ENCODE data around the gene MAJIN. TPM values are rescaled to one million over a fixed set of nuclear protein-coding genes. Genes with fewer than 3 reads are reported as not detected.
A peak's percentile ranks its signal among the peaks of the same experiment; 100 is the strongest.

Gene MAJIN
- total RNA-seq, 3 donors from 2014 or later: not detected

DNA sequence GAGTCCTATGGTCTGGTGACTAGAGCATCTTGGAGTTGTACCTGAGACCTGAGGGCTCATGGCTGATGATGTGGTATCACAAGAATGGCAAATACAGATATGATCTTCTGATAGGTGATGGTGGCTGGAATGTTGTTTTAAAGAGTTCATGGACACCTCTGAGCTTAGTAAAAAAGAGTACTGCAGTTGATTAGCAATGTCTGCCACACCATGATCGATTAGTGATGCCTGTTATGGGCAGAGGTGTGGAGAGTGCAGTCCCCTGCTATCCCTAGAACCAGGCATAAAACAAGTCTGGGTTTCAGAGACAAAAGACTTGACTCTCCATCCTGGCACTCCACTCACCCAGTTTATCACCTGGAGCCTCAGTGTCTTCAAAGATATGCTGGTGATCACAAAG, 26.2 kb upstream of the MAJIN start:
- Histone ChIP-seq H3K4me1 (ENCODE audit: low read depth) (peaks cover 33% of the 10 kb centered on the region), H3K4me3 (no peak overlapping the region), H3K36me3 (ENCODE audit: low read depth) (no peaks in the 10 kb centered on the region), H3K9me3 (no peaks in the 10 kb centered on the region)
- intact Hi-C loops (cut with DNase I, micrococcal nuclease): no loop called here
- TF ChIP-seq, protein P1, sequence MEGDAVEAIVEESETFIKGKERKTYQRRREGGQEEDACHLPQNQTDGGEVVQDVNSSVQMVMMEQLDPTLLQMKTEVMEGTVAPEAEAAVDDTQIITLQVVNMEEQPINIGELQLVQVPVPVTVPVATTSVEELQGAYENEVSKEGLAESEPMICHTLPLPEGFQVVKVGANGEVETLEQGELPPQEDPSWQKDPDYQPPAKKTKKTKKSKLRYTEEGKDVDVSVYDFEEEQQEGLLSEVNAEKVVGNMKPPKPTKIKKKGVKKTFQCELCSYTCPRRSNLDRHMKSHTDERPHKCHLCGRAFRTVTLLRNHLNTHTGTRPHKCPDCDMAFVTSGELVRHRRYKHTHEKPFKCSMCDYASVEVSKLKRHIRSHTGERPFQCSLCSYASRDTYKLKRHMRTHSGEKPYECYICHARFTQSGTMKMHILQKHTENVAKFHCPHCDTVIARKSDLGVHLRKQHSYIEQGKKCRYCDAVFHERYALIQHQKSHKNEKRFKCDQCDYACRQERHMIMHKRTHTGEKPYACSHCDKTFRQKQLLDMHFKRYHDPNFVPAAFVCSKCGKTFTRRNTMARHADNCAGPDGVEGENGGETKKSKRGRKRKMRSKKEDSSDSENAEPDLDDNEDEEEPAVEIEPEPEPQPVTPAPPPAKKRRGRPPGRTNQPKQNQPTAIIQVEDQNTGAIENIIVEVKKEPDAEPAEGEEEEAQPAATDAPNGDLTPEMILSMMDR (IDR thresholded peaks at IDR 0.05): no peak
- ATAC-seq (peak; percentile 24), DNase-seq (peak in 1 of 3 donors; percentile 56)

DNA sequence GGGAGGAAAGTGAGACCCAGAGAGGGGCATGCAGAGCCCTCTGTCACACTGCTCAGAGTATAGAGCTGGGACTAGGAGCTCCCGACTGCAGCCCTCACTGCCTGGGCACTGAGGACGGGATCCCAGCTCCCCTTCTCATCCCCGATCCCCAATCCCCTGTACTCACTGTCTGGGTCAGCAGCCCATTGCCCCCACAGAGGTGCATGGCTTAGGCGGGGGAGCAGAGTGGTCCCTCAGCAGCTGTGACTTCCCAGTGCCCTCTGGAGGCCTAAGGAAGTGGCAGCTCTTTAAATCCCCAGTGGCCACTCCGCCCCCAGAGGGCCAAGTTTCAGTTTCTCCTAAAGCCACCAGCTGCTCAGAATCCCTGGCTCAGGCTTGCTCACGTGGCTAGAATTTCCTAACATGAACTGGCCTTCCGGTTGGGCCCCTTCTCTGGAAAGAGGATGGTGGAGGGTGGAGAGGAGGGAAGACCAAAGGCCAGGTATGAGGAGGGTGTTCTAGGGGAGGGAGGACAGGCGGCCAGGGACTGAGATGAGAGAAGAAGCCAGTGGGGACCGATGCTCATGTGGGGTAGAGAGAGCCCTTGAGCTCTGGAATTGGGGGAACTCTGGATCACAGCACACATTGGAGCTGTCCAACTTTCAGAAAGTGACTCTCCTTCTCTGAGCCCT, 24.9 kb upstream of the MAJIN start, which contains the start of gene BATF2:
Gene BATF2 (minus strand): TSS at position 262 of the 671 bp plus-strand sequence. CDS start 57 bp downstream, at position 205.
- Histone ChIP-seq H3K36me3 (ENCODE audit: low read depth) (no peaks in the 10 kb centered on the region), H3K9me3 (no peaks in the 10 kb centered on the region), H3K4me3 (peak within 1 kb of the TSS; percentile 19), H3K4me1 (ENCODE audit: low read depth) (peaks cover 33% of the 10 kb centered on the region)
- TF ChIP-seq, protein P1 (IDR thresholded peaks at IDR 0.05): peak; percentile 22
- intact Hi-C loops (cut with DNase I, micrococcal nuclease): no loop called here
- DNase-seq: peak; percentile 87 to 92 (median 87)
- ATAC-seq: peak; percentile 80

GRCh38 chr11:64996327-64996709, 24.4 kb upstream of the MAJIN start:
- Histone ChIP-seq H3K4me1 (ENCODE audit: low read depth) (peaks cover 33% of the 10 kb centered on the region), H3K36me3 (ENCODE audit: low read depth) (no peaks in the 10 kb centered on the region), H3K9me3 (no peaks in the 10 kb centered on the region), H3K4me3 (peak overlapping the region; percentile 19)
- DNase-seq (peak in 1 of 3 donors; percentile 31), ATAC-seq (peak; percentile 1)
- TF ChIP-seq, protein P1 (IDR thresholded peaks at IDR 0.05): no peak
- intact Hi-C loops (cut with DNase I, micrococcal nuclease): no loop called here

GRCh38 chr11:64994318-64994717, 22.4 kb upstream of the MAJIN start:
- Histone ChIP-seq H3K4me1 (ENCODE audit: low read depth) (peaks cover 20% of the 10 kb centered on the region), H3K9me3 (no peaks in the 10 kb centered on the region), H3K36me3 (ENCODE audit: low read depth) (no peaks in the 10 kb centered on the region), H3K4me3 (no peak overlapping the region)
- DNase-seq (no peak), ATAC-seq (no peak)
- intact Hi-C loops (cut with DNase I, micrococcal nuclease): no loop called here
- TF ChIP-seq, protein P1 (IDR thresholded peaks at IDR 0.05): no peak

DNA sequence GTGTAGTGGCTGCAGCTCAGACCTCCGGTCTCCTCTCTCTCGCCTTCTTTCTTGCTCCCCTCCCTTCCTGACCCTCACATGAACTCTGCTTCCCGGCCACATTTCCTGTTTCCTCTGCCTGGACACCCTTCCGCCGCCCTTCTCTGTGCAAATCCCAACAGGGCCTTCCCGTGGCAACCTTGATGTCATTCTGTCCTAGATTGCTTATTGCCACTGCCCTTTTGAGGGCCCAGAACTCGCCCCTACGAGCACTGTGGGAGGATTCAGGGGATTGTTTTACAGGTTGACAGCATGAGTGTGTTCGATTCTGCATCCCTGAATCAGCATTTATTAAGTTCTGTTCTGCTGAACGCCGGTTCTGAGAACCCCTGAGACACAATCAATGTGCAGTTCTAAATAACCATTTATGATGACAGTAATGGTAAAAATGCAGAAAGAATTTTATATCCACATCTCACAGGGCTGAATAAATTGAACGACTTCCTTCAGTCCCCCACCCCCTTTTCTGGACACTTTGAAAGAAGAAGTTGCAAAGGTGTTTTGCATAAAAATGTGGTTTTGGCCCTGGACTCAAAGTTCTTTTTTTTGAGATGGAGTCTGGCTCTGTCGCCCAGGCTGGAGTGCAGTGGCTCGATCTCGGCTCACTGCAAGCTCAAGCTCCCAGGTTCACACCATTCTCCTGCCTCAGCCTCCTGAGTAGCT, 18.5 kb upstream of the MAJIN start:
- no peaks in the 10 kb centered on the region for H3K36me3 ChIP-seq (ENCODE audit: low read depth)
- TF ChIP-seq, protein P1 (IDR thresholded peaks at IDR 0.05): no peak
- intact Hi-C loops (cut with DNase I, micrococcal nuclease): no loop called here
- H3K4me1 ChIP-seq (ENCODE audit: low read depth): no peaks in the 10 kb centered on the region
- peak in 1 of 3 donors; percentile 29 for DNase-seq
- no peaks in the 10 kb centered on the region for H3K9me3 ChIP-seq
- peak; percentile 46 for ATAC-seq
- no peak overlapping the region for H3K4me3 ChIP-seq

Measured in mucosa of descending colon (tissue), 3 donors.